Epithelial cell of esophagus (primary cell): ENCODE results near the gene PKD1L1.

Experiments used
- DNase-seq: peaks from one replicate; pipeline ENCODE4 v3.0.0; 2010; ENCODE audit warnings: low read depth
- H3K4me3 ChIP-seq: 2 replicates; pipeline ENCODE4 v1.5.1; 2011; ENCODE audit warnings: mild to moderate bottlenecking, low read length, control low read depth
- TF ChIP-seq, protein P1 (sequence below): IDR thresholded peaks from 2 replicates; pipeline ENCODE4 v1.5.1; 2011; ENCODE audit warnings: low read depth, mild to moderate bottlenecking, low read length, control low read depth, inconsistent platforms; ENCODE audit not compliant: insufficient read depth; ENCODE audit errors: missing control alignments

The PKD1L1 gene

DNA sequence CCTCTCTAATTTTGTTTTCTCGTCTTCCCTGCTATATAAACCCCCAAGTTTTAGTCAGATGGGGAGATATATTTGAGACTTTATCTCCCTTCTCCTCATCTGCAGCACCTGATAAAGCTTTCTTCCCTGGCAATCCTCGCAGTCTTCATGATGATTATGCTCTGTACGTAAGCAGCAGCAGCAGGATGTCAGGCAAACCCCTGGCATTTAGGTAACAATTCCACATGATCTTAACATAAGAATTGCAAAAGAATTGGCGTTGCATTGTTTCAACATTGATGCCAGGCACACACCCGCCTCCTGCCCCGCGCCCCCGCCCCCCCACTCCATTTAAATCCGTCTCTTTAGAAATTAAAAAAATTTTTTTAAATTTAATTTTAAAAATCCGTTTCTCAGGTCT, 6.1 kb downstream of the PKD1L1 start:
- H3K4me3 ChIP-seq, result no peak overlapping the region
- TF ChIP-seq, protein P1, sequence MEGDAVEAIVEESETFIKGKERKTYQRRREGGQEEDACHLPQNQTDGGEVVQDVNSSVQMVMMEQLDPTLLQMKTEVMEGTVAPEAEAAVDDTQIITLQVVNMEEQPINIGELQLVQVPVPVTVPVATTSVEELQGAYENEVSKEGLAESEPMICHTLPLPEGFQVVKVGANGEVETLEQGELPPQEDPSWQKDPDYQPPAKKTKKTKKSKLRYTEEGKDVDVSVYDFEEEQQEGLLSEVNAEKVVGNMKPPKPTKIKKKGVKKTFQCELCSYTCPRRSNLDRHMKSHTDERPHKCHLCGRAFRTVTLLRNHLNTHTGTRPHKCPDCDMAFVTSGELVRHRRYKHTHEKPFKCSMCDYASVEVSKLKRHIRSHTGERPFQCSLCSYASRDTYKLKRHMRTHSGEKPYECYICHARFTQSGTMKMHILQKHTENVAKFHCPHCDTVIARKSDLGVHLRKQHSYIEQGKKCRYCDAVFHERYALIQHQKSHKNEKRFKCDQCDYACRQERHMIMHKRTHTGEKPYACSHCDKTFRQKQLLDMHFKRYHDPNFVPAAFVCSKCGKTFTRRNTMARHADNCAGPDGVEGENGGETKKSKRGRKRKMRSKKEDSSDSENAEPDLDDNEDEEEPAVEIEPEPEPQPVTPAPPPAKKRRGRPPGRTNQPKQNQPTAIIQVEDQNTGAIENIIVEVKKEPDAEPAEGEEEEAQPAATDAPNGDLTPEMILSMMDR, result no peak
- no peak for DNase-seq

DNA sequence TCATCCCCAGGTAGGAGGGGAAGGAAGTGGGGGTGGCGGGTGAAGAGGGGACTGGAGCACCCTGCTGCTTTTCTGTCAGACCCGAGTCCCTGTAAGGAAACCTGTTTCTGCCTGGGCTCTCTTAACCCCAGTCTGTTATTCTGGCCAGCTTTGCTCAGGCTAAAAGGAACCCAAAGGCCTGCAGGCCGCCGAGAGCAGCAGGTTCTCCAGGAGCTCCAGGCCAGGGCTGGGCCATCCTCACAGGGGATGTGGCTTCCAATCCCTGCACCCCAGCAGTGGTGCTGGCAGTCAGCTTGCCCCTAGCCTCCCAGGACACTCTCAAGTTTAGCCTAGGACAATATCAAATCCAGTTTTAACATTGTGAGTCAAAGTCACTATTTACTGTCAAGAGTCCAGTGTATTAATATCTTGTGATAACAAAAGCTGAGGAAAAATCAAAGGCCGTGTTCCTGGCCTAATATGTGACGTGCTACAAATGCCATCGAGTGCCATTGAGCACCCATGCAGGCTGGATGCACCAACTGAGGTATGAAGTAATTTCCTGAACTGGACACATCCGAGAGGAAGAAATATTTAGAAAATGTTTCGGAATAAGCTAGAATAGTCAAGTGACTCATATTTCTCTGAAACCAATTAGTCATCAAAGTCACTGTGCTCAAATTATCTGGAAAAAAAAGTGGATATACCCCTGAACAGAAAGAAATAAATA, 7.0 kb downstream of the PKD1L1 start:
- DNase-seq, result peak; percentile 52
- H3K4me3 ChIP-seq, result no peak overlapping the region
- TF ChIP-seq, protein P1, result no peak

DNA sequence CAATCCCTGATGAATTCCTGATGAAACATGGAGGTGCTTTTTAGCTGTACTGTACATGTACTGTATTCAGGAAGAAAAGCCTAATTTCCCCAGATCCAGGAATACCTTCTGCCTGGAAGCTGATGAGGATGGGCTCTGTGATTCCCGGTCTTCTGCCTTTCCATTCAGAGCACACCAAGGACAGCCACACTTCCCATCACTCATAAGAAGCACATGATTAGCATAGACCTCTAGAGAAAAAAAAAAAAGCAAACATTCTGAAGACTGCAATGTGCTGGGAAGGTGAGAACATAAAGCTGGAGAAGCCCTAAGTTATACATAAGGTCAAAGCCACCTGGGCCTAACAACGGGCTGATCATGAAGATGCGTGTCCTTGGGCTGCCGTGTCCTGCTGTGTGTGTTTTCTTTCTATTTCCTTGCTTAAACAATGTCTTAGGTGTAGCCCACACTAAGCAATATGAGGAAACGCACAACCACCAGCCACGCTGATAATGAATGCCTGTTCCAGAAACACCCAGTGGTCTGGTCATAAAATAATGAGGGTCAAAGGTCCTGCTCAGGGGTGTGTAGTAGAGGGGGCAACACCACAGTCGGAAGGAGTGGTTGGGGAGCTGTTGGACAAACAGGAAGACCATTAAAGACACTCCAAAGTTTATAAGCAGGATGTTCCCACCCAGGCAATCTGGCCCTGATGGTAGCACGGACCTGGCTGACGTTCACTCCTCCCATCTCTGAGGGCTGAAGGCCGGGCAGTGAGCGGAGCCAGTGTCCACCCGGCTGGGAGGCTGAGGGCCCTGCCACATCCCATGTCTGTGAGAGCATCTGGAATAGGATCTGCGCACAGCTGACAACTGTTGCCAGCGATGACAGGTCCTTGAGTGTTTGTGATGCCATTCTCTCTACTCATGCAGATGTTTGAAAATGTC, 7.9 kb downstream of the PKD1L1 start:
- TF ChIP-seq, protein P1, result no peak
- H3K4me3 ChIP-seq, result no peak overlapping the region
- no peak for DNase-seq

DNA sequence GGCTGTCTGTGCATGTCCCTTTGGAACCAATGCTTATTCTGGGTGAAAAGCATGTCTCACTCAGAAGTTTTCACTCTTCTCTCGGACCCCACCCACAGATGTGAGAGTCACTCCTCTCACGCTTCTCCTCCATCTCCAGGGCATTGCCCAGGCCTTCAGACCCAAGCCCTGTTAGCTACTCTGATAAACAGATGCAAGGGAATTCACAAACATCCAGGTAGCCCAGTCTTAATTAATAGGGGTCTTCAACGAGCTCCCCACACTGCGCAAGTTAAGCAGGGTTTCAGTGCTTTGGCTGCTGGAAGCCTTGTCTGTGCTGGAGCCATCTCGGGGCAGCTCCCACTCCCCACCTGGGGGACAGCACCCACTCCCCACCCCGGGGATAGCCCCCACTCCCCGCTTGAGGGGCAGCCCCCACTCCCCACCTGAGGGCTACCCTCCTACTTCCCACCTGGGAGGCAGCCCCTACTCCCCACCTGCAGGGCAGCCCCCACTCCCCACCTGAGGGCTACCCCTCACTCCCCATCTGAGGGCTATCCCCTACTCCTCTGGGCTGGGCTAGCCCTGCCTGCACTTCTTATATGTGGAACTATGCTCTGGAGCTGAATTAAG, 8.7 kb downstream of the PKD1L1 start:
- DNase-seq, result no peak
- TF ChIP-seq, protein P1, result no peak
- H3K4me3 ChIP-seq, result no peak overlapping the region

DNA sequence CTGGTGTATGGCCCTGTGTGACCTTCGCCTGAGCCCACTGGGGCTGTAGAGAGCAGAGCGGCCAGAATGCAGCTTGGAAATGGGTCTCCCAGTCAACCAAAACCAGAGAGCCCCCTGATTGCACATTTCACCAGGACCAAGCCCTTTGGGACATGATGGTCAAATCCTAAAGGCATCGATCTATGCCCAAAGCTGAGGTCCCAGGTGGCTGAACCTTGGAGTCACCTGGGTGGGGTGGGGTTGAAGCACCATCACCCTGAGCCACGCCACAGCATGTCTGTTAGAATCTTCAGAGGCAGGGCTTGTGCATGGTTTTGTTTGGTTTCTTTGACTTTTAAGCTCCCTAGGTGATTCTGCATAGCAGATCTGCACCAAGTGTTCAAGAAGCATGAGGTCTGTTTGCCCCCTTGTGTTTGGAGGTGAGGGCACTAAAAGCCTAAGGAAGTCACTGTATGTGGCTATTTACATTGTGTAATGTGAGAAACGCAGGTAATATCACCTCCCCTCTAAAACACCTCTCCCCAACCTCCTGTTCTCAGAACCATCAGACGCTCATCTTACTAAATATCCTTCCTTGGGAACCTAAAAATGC, 9.6 kb downstream of the PKD1L1 start:
- TF ChIP-seq, protein P1, result no peak
- H3K4me3 ChIP-seq, result no peak overlapping the region
- no peak for DNase-seq

DNA sequence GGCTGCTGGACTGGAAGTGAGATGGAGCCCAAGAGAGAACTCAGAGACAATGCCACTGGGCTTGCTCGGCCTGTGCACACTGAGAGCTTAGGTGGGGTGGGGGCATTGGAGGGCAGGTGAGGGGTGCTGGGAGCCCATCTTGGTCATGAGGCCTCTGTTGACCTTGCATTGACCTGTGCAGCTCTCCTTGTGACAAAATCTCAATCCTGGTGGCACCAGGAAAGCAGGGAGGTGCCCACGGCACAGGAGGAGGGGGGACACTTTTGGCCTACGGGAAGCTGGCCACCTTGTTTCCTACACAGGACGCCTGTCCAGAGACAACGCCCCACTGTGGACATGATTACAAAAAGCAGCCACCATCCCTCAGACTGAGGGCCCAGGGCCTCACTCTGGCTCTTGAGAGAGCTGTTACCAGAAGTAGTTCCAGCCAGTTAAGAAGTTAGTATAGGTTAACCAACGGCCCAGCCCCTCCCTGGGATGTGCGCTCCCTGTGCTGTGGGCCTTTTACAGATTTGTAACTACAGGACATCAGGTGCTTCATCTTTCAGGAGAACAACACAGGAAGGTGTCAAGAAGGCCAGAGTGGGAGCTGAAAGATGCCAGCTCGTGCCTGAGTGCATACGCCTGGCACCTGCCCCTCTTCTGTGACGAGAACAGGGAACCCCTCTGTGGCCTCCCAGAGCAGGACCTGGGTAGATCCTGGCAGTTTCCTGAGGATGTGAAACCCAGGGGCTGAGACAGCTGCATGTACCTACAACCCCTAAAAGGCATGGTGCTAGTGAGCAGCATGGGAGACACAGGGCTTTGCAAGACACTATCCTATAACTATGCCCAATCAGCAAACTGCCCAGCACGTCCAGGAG, 10.3 kb downstream of the PKD1L1 start:
- no peak for DNase-seq
- TF ChIP-seq, protein P1, result no peak
- no peak overlapping the region for H3K4me3 ChIP-seq
